HepG2 (cell line): ENCODE data around the gene ITSN2. TPM values are rescaled to one million over a fixed set of nuclear protein-coding genes. Genes with fewer than 3 reads are reported as not detected.
A peak's percentile ranks its signal among the peaks of the same experiment; 100 is the strongest.

ENCODE experiments used
- AHDC1 ChIP-seq: sonication (generic); formaldehyde crosslinking; IDR thresholded peaks from 2 replicates; pipeline ENCODE4 v1.5.1; 2020; ENCODE audit warnings: mild to moderate bottlenecking, missing genetic modification reagents, borderline replicate concordance
- HHEX ChIP-seq: IDR thresholded peaks from 2 replicates; pipeline ENCODE4 v1.6.1; 2016; ENCODE audit warnings: control low read depth
- HMG20A ChIP-seq: IDR thresholded peaks from 2 replicates; pipeline ENCODE4 v1.6.1; 2016; ENCODE audit warnings: borderline replicate concordance
- HOXD1 ChIP-seq: sonication (generic); formaldehyde crosslinking; IDR thresholded peaks from 2 replicates; pipeline ENCODE4 v1.5.0; 2020; ENCODE audit warnings: missing genetic modification reagents
- MAFG ChIP-seq: sonication (generic); formaldehyde crosslinking; IDR thresholded peaks from 2 replicates; pipeline ENCODE4 v1.5.1; 2020; ENCODE audit warnings: mild to moderate bottlenecking, missing genetic modification reagents
- MLX ChIP-seq: IDR thresholded peaks from 2 replicates; pipeline ENCODE4 v1.6.1; 2016
- NAIF1 ChIP-seq: sonication (generic); formaldehyde crosslinking; IDR thresholded peaks from 2 replicates; pipeline ENCODE4 v1.5.0; 2020; ENCODE audit warnings: mild to moderate bottlenecking, missing genetic modification reagents, borderline replicate concordance
- NBN ChIP-seq: fragments of 450-650 bp; conservative IDR thresholded peaks from 2 replicates; pipeline ENCODE4 v1.6.1; 2017
- NR2F6 ChIP-seq, 2 experiments: IDR thresholded peaks; 2 replicates each; pipeline ENCODE4 v1.6.1; 2016; ENCODE audit warnings: antibody characterized with exemption in 1 of 2, mild to moderate bottlenecking in 1 of 2
- ONECUT2 ChIP-seq: sonication (generic); formaldehyde crosslinking; IDR thresholded peaks from 2 replicates; pipeline ENCODE4 v1.4.0; 2020; ENCODE audit warnings: missing genetic modification reagents
- RXRB ChIP-seq: IDR thresholded peaks from 2 replicates; pipeline ENCODE4 v1.6.1; 2016; ENCODE audit warnings: borderline replicate concordance, missing genetic modification reagents, missing compliant biosample characterization
- SAP130 ChIP-seq: IDR thresholded peaks from 2 replicates; pipeline ENCODE4 v1.6.1; 2016; ENCODE audit warnings: low read depth
- SKI ChIP-seq: fragments of 450-650 bp; IDR thresholded peaks from one replicate; pipeline ENCODE4 v1.6.1; 2018; ENCODE audit warnings: mild to moderate bottlenecking; ENCODE audit not compliant: partially characterized antibody
- SP2 ChIP-seq: sonication (generic); formaldehyde crosslinking; IDR thresholded peaks from 2 replicates; pipeline ENCODE4 v1.5.1; 2020; ENCODE audit warnings: mild to moderate bottlenecking, missing genetic modification reagents
- TBX2 ChIP-seq: sonication (generic); formaldehyde crosslinking; IDR thresholded peaks from 2 replicates; pipeline ENCODE4 v1.5.0; 2020; ENCODE audit warnings: missing genetic modification reagents, mild to moderate bottlenecking, borderline replicate concordance
- TCF7 ChIP-seq: sonication (generic); IDR thresholded peaks from 2 replicates; pipeline ENCODE4 v1.6.1; 2016; ENCODE audit warnings: antibody characterized with exemption, low read depth
- ZFP82 ChIP-seq: sonication (generic); formaldehyde crosslinking; IDR thresholded peaks from 2 replicates; pipeline ENCODE4 v1.5.1; 2020; ENCODE audit warnings: mild to moderate bottlenecking, missing genetic modification reagents, borderline replicate concordance
- ZNF24 ChIP-seq: fragments of 450-650 bp; IDR thresholded peaks from 2 replicates; pipeline ENCODE4 v1.6.1; 2017; ENCODE audit warnings: antibody characterized with exemption, mild to moderate bottlenecking
- ZNF362 ChIP-seq: sonication (generic); formaldehyde crosslinking; IDR thresholded peaks from 2 replicates; pipeline ENCODE4 v1.4.0; 2020; ENCODE audit warnings: missing genetic modification reagents, mild to moderate bottlenecking, borderline replicate concordance
- ZNF451 ChIP-seq: sonication (generic); formaldehyde crosslinking; IDR thresholded peaks from 2 replicates; pipeline ENCODE4 v1.5.0; 2020; ENCODE audit warnings: mild to moderate bottlenecking, missing genetic modification reagents
- ZNF512 ChIP-seq: sonication (generic); formaldehyde crosslinking; IDR thresholded peaks from 2 replicates; pipeline ENCODE4 v1.4.0; 2020; ENCODE audit warnings: mild to moderate bottlenecking, missing genetic modification reagents
- ZNF773 ChIP-seq: sonication (generic); formaldehyde crosslinking; IDR thresholded peaks from 2 replicates; pipeline ENCODE4 v1.4.0; 2020; ENCODE audit warnings: missing genetic modification reagents, borderline replicate concordance
- polyA plus RNA-seq, 8 experiments: library from polyadenylated mRNA; depleted of rRNA in 3 of 8; stranded (reverse) in 7 of 8; unstranded in 1 of 8; fragments of >200 nt; fragmentation: Illumina TruSeq in 4 of 8; extraction: Trizol in 4 of 8; gene quantifications; 2 replicates each; pipeline versions ENCODE4 v1.2.1 to v1.2.3, GENCODE V29; 2011 to 2016; ENCODE audit warnings: low read depth in 4 of 8, missing spikeins in 1 of 8, mixed read lengths in 1 of 8; ENCODE audit not compliant: insufficient read depth in 1 of 8
- total RNA-seq, 5 experiments: library from RNA; depleted of rRNA; stranded (reverse); fragments of >200 nt; fragmentation: Illumina TruSeq; extraction: Trizol; gene quantifications; 2 replicates each; pipeline ENCODE4 v1.2.3, GENCODE V29; 2016; ENCODE audit warnings: low read depth in 1 of 5

ITSN2 gene
- total and polyA plus RNA-seq, 2 of the 13 experiments (the other 11 are each of a cell fraction or from before 2014, with no cell fraction given), result 26.0 to 26.6 TPM

- TF ChIP-seq RXRB (CRISPR knock-in tag) (peak; percentile 53; the same call in 1 of the 2 replicates), TBX2 (CRISPR knock-in tag) (0 out of 2 replicates have a peak, but pooled peaks have one; percentile 31), SAP130 (CRISPR knock-in tag) (peak; percentile 56), ONECUT2 (peak; percentile 84), SP2 (CRISPR knock-in tag) (no peak), MLX (CRISPR knock-in tag) (peak; percentile 27; the same call in 1 of the 2 replicates), NAIF1 (CRISPR knock-in tag) (no peak), MAFG (no peak), ZNF451 (CRISPR knock-in tag) (no peak), AHDC1 (CRISPR knock-in tag) (peak; percentile 45; the same call in 1 of the 2 replicates), ZNF362 (CRISPR knock-in tag) (peak; percentile 75; the same call in 1 of the 2 replicates), ZNF773 (no peak), ZFP82 (no peak), HHEX (CRISPR knock-in tag) (peak; percentile 84), HOXD1 (CRISPR knock-in tag) (0 out of 2 replicates have a peak, but pooled peaks have one; percentile 20), SKI (peak; percentile 42), ZNF24 (peak; percentile 81), TCF7 (peak; percentile 89), NBN (no peak), NR2F6 (IDR thresholded peaks at IDR 0.05) (0 out of 2 replicates have a peak, but pooled peaks have one; percentile 22), NR2F6 (CRISPR knock-in tag; IDR thresholded peaks at IDR 0.05) (peak; percentile 41; the same call in 1 of the 2 replicates), ZNF512 (CRISPR knock-in tag) (no peak), HMG20A (CRISPR knock-in tag) (peak; percentile 64; the same call in 1 of the 2 replicates)
Observed at GRCh38 chr2:24158131-24158530, 202.2 kb downstream of the ITSN2 start (continued).
